IPS-18c (cell line): ENCODE data around the gene PLAGL1.
"Not testable (repeated sequence)": the region's sequence is repeated elsewhere in the genome, so short reads cannot be mapped to it uniquely, and the experiment has no call there.

ENCODE experiments used
- H3K4me3 ChIP-seq: 2 replicates; pipeline ENCODE4 v1.7.0; 2013; ENCODE audit warnings: low read depth, mild to moderate bottlenecking, low read length, moderate library complexity; ENCODE audit not compliant: insufficient read depth
- H3K9me3 ChIP-seq: one replicate; pipeline ENCODE4 v1.6.1; 2013; ENCODE audit warnings: mild to moderate bottlenecking, low read length, moderate library complexity; ENCODE audit not compliant: control insufficient read depth, insufficient read depth

The PLAGL1 gene

GRCh38 chr6:144017166-144018094 lies 9.4 kb upstream of the PLAGL1 start:
- Histone ChIP-seq H3K4me3 (no peak overlapping the region), H3K9me3 (no peaks in the 10 kb centered on the region)

- no peaks in the 10 kb centered on the region for H3K9me3 ChIP-seq
Measured at GRCh38 chr6:144013486-144013909, 5.4 kb upstream of the PLAGL1 start.

GRCh38 chr6:144012534-144012933 lies 4.5 kb upstream of the PLAGL1 start:
- H3K9me3 ChIP-seq, result no peaks in the 10 kb centered on the region

More at GRCh38 chr6:144013486-144013909, 5.4 kb upstream of the PLAGL1 start:
- H3K4me3 ChIP-seq, result no peak overlapping the region

GRCh38 chr6:144009628-144010027 lies 1.6 kb upstream of the PLAGL1 start:
- not testable (repeated sequence) for H3K4me3 ChIP-seq, H3K9me3 ChIP-seq

More at GRCh38 chr6:144012534-144012933, 4.5 kb upstream of the PLAGL1 start:
- H3K4me3 ChIP-seq, result no peak overlapping the region

- H3K4me3 ChIP-seq, result no peak overlapping the region
- no peaks in the 10 kb centered on the region for H3K9me3 ChIP-seq
Measured at GRCh38 chr6:144008846-144009245, 787 bp upstream of the PLAGL1 start.

- Histone ChIP-seq H3K4me3 (peak overlapping the region; percentile 50), H3K9me3 (no peaks in the 10 kb centered on the region)
Measured at GRCh38 chr6:144007478-144008119, 460 bp downstream of the PLAGL1 start.

GRCh38 chr6:144006736-144007477 lies 1.2 kb downstream of the PLAGL1 start:
- H3K9me3 ChIP-seq, result no peaks in the 10 kb centered on the region
- H3K4me3 ChIP-seq, result no peak overlapping the region

- Histone ChIP-seq H3K9me3 (no peaks in the 10 kb centered on the region), H3K4me3 (no peak overlapping the region)
Measured at GRCh38 chr6:143999406-143999805, 8.7 kb downstream of the PLAGL1 start.

- Histone ChIP-seq H3K9me3 (no peaks in the 10 kb centered on the region), H3K4me3 (no peak overlapping the region)
Measured at GRCh38 chr6:143998686-143999085, 9.4 kb downstream of the PLAGL1 start.

- H3K4me3 ChIP-seq, result no peak overlapping the region
- no peaks in the 10 kb centered on the region for H3K9me3 ChIP-seq
Measured at GRCh38 chr6:143993965-143994646, 14.0 kb downstream of the PLAGL1 start.

- H3K4me3 ChIP-seq, result no peak overlapping the region
- no peaks in the 10 kb centered on the region for H3K9me3 ChIP-seq
Measured at GRCh38 chr6:143992285-143992684, 15.8 kb downstream of the PLAGL1 start.

GRCh38 chr6:143986463-143987065 lies 21.5 kb downstream of the PLAGL1 start:
- Histone ChIP-seq H3K4me3 (no peak overlapping the region), H3K9me3 (no peaks in the 10 kb centered on the region)

GRCh38 chr6:143984666-143985065 lies 23.4 kb downstream of the PLAGL1 start:
- Histone ChIP-seq H3K4me3 (no peak overlapping the region), H3K9me3 (no peaks in the 10 kb centered on the region)

GRCh38 chr6:143982968-143983367 lies 25.1 kb downstream of the PLAGL1 start:
- Histone ChIP-seq H3K9me3 (no peaks in the 10 kb centered on the region), H3K4me3 (no peak overlapping the region)

GRCh38 chr6:143980921-143981320 lies 27.1 kb downstream of the PLAGL1 start:
- no peak overlapping the region for H3K4me3 ChIP-seq
- H3K9me3 ChIP-seq, result no peaks in the 10 kb centered on the region

- Histone ChIP-seq H3K4me3 (no peak overlapping the region), H3K9me3 (no peaks in the 10 kb centered on the region)
Measured at GRCh38 chr6:143976806-143977349, 31.2 kb downstream of the PLAGL1 start.
